Activated naive CD4-positive, alpha-beta T cell treated with anti-CD3 and anti-CD28 coated beads, Interleukin-2, amount 50 U/mL, for 24 hours (primary cell): ENCODE measurements around the gene CNEP1R1.

Source experiments
- H3K27ac Mint-ChIP-seq: one replicate; pipeline ENCODE4 v1.8.0; 2021; ENCODE audit warnings: mild to moderate bottlenecking, mixed read lengths
- H3K27me3 Mint-ChIP-seq: one replicate; pipeline ENCODE4 v1.8.0; 2021; ENCODE audit warnings: mixed read lengths
- H3K36me3 Mint-ChIP-seq: one replicate; pipeline ENCODE4 v1.8.0; 2021; ENCODE audit warnings: mixed read lengths
- H3K4me1 Mint-ChIP-seq: one replicate; pipeline ENCODE4 v1.8.0; 2021; ENCODE audit warnings: mixed read lengths
- H3K4me3 Mint-ChIP-seq: one replicate; pipeline ENCODE4 v1.8.0; 2021; ENCODE audit warnings: mild to moderate bottlenecking, mixed read lengths
- H3K9me3 Mint-ChIP-seq: one replicate; pipeline ENCODE4 v1.8.0; 2021; ENCODE audit warnings: mixed read lengths

Gene CNEP1R1

GRCh38 chr16:50038756-50039529, 13.9 kb downstream of the CNEP1R1 start:
- Mint-ChIP-seq H3K27me3 (peaks cover 3% of the 10 kb centered on the region), H3K4me3 (no peak overlapping the region), H3K36me3 (peaks cover 4% of the 10 kb centered on the region), H3K9me3 (no peaks in the 10 kb centered on the region), H3K4me1 (peaks cover 16% of the 10 kb centered on the region), H3K27ac (no peak overlapping the region)

GRCh38 chr16:50040018-50040417, 15.0 kb downstream of the CNEP1R1 start:
- no peaks in the 10 kb centered on the region for H3K9me3 Mint-ChIP-seq
- no peak overlapping the region for H3K4me3 Mint-ChIP-seq
- H3K36me3 Mint-ChIP-seq = peaks cover 4% of the 10 kb centered on the region
- no peak overlapping the region for H3K27ac Mint-ChIP-seq
- H3K27me3 Mint-ChIP-seq = peaks cover 4% of the 10 kb centered on the region
- peaks cover 16% of the 10 kb centered on the region for H3K4me1 Mint-ChIP-seq

GRCh38 chr16:50040710-50041109, 15.7 kb downstream of the CNEP1R1 start:
- Mint-ChIP-seq H3K9me3 (no peaks in the 10 kb centered on the region), H3K4me1 (peaks cover 16% of the 10 kb centered on the region), H3K36me3 (peaks cover 4% of the 10 kb centered on the region), H3K4me3 (no peak overlapping the region), H3K27ac (no peak overlapping the region), H3K27me3 (peaks cover 4% of the 10 kb centered on the region)

GRCh38 chr16:50043358-50043757, 18.3 kb downstream of the CNEP1R1 start:
- no peak overlapping the region for H3K27ac Mint-ChIP-seq

GRCh38 chr16:50045412-50045811, 20.4 kb downstream of the CNEP1R1 start:
- no peak overlapping the region for H3K4me3 Mint-ChIP-seq
- no peak overlapping the region for H3K27ac Mint-ChIP-seq
- no peaks in the 10 kb centered on the region for H3K36me3 Mint-ChIP-seq
- no peaks in the 10 kb centered on the region for H3K9me3 Mint-ChIP-seq
- H3K4me1 Mint-ChIP-seq = no peaks in the 10 kb centered on the region
- H3K27me3 Mint-ChIP-seq = peaks cover 4% of the 10 kb centered on the region

More at GRCh38 chr16:50043358-50043757, 18.3 kb downstream of the CNEP1R1 start:
- H3K36me3 Mint-ChIP-seq = peaks cover 2% of the 10 kb centered on the region
- H3K4me1 Mint-ChIP-seq = peaks cover 7% of the 10 kb centered on the region
- H3K9me3 Mint-ChIP-seq = no peaks in the 10 kb centered on the region
- H3K4me3 Mint-ChIP-seq = no peak overlapping the region
- H3K27me3 Mint-ChIP-seq = peaks cover 4% of the 10 kb centered on the region

GRCh38 chr16:50046853-50047252, 21.8 kb downstream of the CNEP1R1 start:
- Mint-ChIP-seq H3K9me3 (no peaks in the 10 kb centered on the region), H3K36me3 (peaks cover 4% of the 10 kb centered on the region), H3K27me3 (peaks cover 6% of the 10 kb centered on the region), H3K4me1 (no peaks in the 10 kb centered on the region), H3K4me3 (no peak overlapping the region), H3K27ac (no peak overlapping the region)

- no peaks in the 10 kb centered on the region for H3K4me1 Mint-ChIP-seq
- H3K36me3 Mint-ChIP-seq = peaks cover 4% of the 10 kb centered on the region
- H3K9me3 Mint-ChIP-seq = no peaks in the 10 kb centered on the region
- no peak overlapping the region for H3K27ac Mint-ChIP-seq
- H3K27me3 Mint-ChIP-seq = peaks cover 6% of the 10 kb centered on the region
- H3K4me3 Mint-ChIP-seq = no peak overlapping the region
Observed at GRCh38 chr16:50047864-50048263, 22.8 kb downstream of the CNEP1R1 start.

- no peak overlapping the region for H3K4me3 Mint-ChIP-seq
- peaks cover 2% of the 10 kb centered on the region for H3K27me3 Mint-ChIP-seq
- peaks cover 4% of the 10 kb centered on the region for H3K36me3 Mint-ChIP-seq
- H3K4me1 Mint-ChIP-seq = no peaks in the 10 kb centered on the region
- no peaks in the 10 kb centered on the region for H3K9me3 Mint-ChIP-seq
- no peak overlapping the region for H3K27ac Mint-ChIP-seq
Observed at GRCh38 chr16:50050802-50051201, 25.8 kb downstream of the CNEP1R1 start.

GRCh38 chr16:50056226-50056625, 31.2 kb downstream of the CNEP1R1 start:
- Mint-ChIP-seq H3K27ac (no peak overlapping the region), H3K36me3 (peaks cover 3% of the 10 kb centered on the region), H3K4me3 (no peak overlapping the region), H3K27me3 (no peaks in the 10 kb centered on the region), H3K4me1 (no peaks in the 10 kb centered on the region), H3K9me3 (no peaks in the 10 kb centered on the region)

GRCh38 chr16:50058091-50058771, 33.2 kb downstream of the CNEP1R1 start:
- Mint-ChIP-seq H3K27ac (no peak overlapping the region), H3K9me3 (no peaks in the 10 kb centered on the region), H3K4me3 (no peak overlapping the region), H3K27me3 (no peaks in the 10 kb centered on the region), H3K36me3 (no peaks in the 10 kb centered on the region), H3K4me1 (no peaks in the 10 kb centered on the region)

- H3K27me3 Mint-ChIP-seq = no peaks in the 10 kb centered on the region
- H3K36me3 Mint-ChIP-seq = no peaks in the 10 kb centered on the region
- H3K4me3 Mint-ChIP-seq = no peak overlapping the region
- H3K4me1 Mint-ChIP-seq = no peaks in the 10 kb centered on the region
- H3K27ac Mint-ChIP-seq = no peak overlapping the region
- H3K9me3 Mint-ChIP-seq = no peaks in the 10 kb centered on the region
Observed at GRCh38 chr16:50059111-50059510, 34.1 kb downstream of the CNEP1R1 start.

GRCh38 chr16:50059669-50060068, 34.6 kb downstream of the CNEP1R1 start:
- H3K27ac Mint-ChIP-seq = no peak overlapping the region
- no peaks in the 10 kb centered on the region for H3K36me3 Mint-ChIP-seq
- H3K4me1 Mint-ChIP-seq = no peaks in the 10 kb centered on the region
- H3K27me3 Mint-ChIP-seq = no peaks in the 10 kb centered on the region
- H3K9me3 Mint-ChIP-seq = no peaks in the 10 kb centered on the region
- no peak overlapping the region for H3K4me3 Mint-ChIP-seq

- no peaks in the 10 kb centered on the region for H3K36me3 Mint-ChIP-seq
- no peak overlapping the region for H3K27ac Mint-ChIP-seq
- no peaks in the 10 kb centered on the region for H3K9me3 Mint-ChIP-seq
- H3K4me1 Mint-ChIP-seq = peaks cover 4% of the 10 kb centered on the region
- no peak overlapping the region for H3K4me3 Mint-ChIP-seq
- no peaks in the 10 kb centered on the region for H3K27me3 Mint-ChIP-seq
Observed at GRCh38 chr16:50061326-50061725, 36.3 kb downstream of the CNEP1R1 start.

- Mint-ChIP-seq H3K4me1 (peaks cover 39% of the 10 kb centered on the region), H3K27ac (peak overlapping the region; percentile 89), H3K9me3 (no peaks in the 10 kb centered on the region), H3K4me3 (peak overlapping the region; percentile 89), H3K27me3 (no peaks in the 10 kb centered on the region), H3K36me3 (peaks cover 6% of the 10 kb centered on the region)
Observed at GRCh38 chr16:50065241-50065623, 40.2 kb downstream of the CNEP1R1 start.

GRCh38 chr16:50065624-50066481, 40.8 kb downstream of the CNEP1R1 start, which contains the start of gene HEATR3:
TSS of gene HEATR3 (plus strand) at chr16:50065970. CDS start at chr16:50066132, 162 bp downstream.
- Mint-ChIP-seq H3K9me3 (no peaks in the 10 kb centered on the region), H3K4me1 (peaks cover 42% of the 10 kb centered on the region), H3K36me3 (peaks cover 9% of the 10 kb centered on the region), H3K4me3 (peak within 1 kb of the TSS; percentile 89), H3K27me3 (no peaks in the 10 kb centered on the region), H3K27ac (peak within 1 kb of the TSS; percentile 89)
